A673 (cell line): Measurements from ENCODE around the gene SLC22A2. TPM values are rescaled to one million over a fixed set of nuclear protein-coding genes. Genes with fewer than 3 reads are reported as not detected.

Source experiments
- BruUV-seq: library from RNA; stranded (reverse); fragments of 400-500 nt; replicated peaks from 2 replicates; lab custom pipeline; 2021; lab: Mats Ljungman, UMichigan
- CTCF ChIA-PET: fragments of 300-600 bp; sonication (Branson Sonifier 250); formaldehyde crosslinking; loops from one replicate; lab custom pipeline; 2022; ENCODE audit warnings: antibody characterized with exemption; lab: Charles Lee
- POLR2A ChIA-PET: fragments of 300-600 bp; sonication (Branson Sonifier 250); formaldehyde crosslinking; loops from one replicate; lab custom pipeline; 2022; ENCODE audit warnings: antibody characterized with exemption; ENCODE audit not compliant: low non-redundant PET; lab: Charles Lee
- DNase-seq: peaks from one replicate; pipeline ENCODE4 v3.0.0-alpha.2; 2015; ENCODE audit warnings: low spot score
- H3K27ac ChIP-seq: fragments of 200-600 bp; sonication (generic); 2 replicates; pipeline ENCODE4 v1.5.1; 2016; ENCODE audit warnings: mixed run types, low read depth, mild to moderate bottlenecking, mixed read lengths, antibody characterized with exemption, low read length; ENCODE audit not compliant: poor library complexity, severe bottlenecking
- H3K27me3 ChIP-seq: fragments of 200-600 bp; sonication (generic); replicated peaks from 2 replicates; pipeline ENCODE4 v1.6.1; 2017; ENCODE audit warnings: mixed run types, low read depth, mild to moderate bottlenecking, mixed read lengths, antibody characterized with exemption, low read length; ENCODE audit not compliant: insufficient read depth, poor library complexity
- H3K36me3 ChIP-seq: fragments of 200-600 bp; sonication (generic); 2 replicates; pipeline ENCODE4 v1.6.1; 2016; ENCODE audit warnings: mixed run types, mild to moderate bottlenecking, mixed read lengths, antibody characterized with exemption, low read length; ENCODE audit not compliant: insufficient read depth, poor library complexity, severe bottlenecking
- H3K4me1 ChIP-seq: fragments of 200-600 bp; sonication (generic); 2 replicates; pipeline ENCODE4 v1.6.1; 2017; ENCODE audit warnings: mixed run types, mild to moderate bottlenecking, mixed read lengths, antibody characterized with exemption, low read length; ENCODE audit not compliant: insufficient read depth, poor library complexity, severe bottlenecking
- H3K4me3 ChIP-seq: fragments of 200-600 bp; sonication (generic); 2 replicates; pipeline ENCODE4 v1.5.1; 2016; ENCODE audit warnings: low read depth, mixed run types, mild to moderate bottlenecking, mixed read lengths, low read length; ENCODE audit not compliant: poor library complexity, severe bottlenecking
- H3K9me3 ChIP-seq: fragments of 200-600 bp; sonication (generic); 2 replicates; pipeline ENCODE4 v1.6.1; 2016; ENCODE audit warnings: mixed run types, low read depth, mild to moderate bottlenecking, mixed read lengths, antibody characterized with exemption, low read length; ENCODE audit not compliant: poor library complexity, severe bottlenecking
- CTCF ChIP-seq: fragments of 300-800, 200-600 bp; sonication (generic); conservative IDR thresholded peaks from 2 replicates; pipeline ENCODE4 v1.5.1; 2017; ENCODE audit warnings: low read depth, mild to moderate bottlenecking, antibody characterized with exemption, low read length, moderate library complexity, mixed read lengths
- EZH2 ChIP-seq: fragments of 200-600 bp; sonication (generic); IDR thresholded peaks from 2 replicates; pipeline ENCODE4 v1.6.1; 2017; ENCODE audit warnings: borderline replicate concordance, low read depth, mild to moderate bottlenecking, mixed read lengths, antibody characterized with exemption, low read length; ENCODE audit not compliant: poor library complexity, severe bottlenecking
- intact Hi-C: fragments of 100-400 bp; cut with micrococcal nuclease; formaldehyde crosslinking; loops from one replicate; pipeline ENCODE4 v1.10.0; 2022; ENCODE audit not compliant: unreplicated experiment
- total RNA-seq: library from RNA; stranded (reverse); gene quantifications from 2 replicates; pipeline ENCODE4 v1.2.3, GENCODE V29; 2021

SLC22A2 gene
- total RNA-seq, 1 experiment from 2014 or later = not detected

GRCh38 chr6:160204710-160205109 lies 53.9 kb downstream of the SLC22A2 start:
- ChIA-PET POLR2A (no interaction called here), CTCF (no interaction called here)
- Histone ChIP-seq H3K4me1 (no peaks in the 10 kb centered on the region), H3K27me3 (no peaks in the 10 kb centered on the region), H3K9me3 (no peaks in the 10 kb centered on the region), H3K27ac (no peak overlapping the region), H3K4me3 (no peak overlapping the region), H3K36me3 (no peaks in the 10 kb centered on the region)
- TF ChIP-seq EZH2 = no peak
- TF ChIP-seq CTCF = no peak
- DNase-seq = no peak
- intact Hi-C loops = no loop called here
- no TSS peak for BruUV-seq

- no peaks in the 10 kb centered on the region for H3K9me3 ChIP-seq
- no peak overlapping the region for H3K4me3 ChIP-seq
- no peaks in the 10 kb centered on the region for H3K27me3 ChIP-seq
- intact Hi-C loops = no loop called here
- BruUV-seq = no TSS peak
- ChIA-PET POLR2A (no interaction called here), CTCF (no interaction called here)
- H3K4me1 ChIP-seq = no peaks in the 10 kb centered on the region
- no peak overlapping the region for H3K27ac ChIP-seq
- no peaks in the 10 kb centered on the region for H3K36me3 ChIP-seq
- DNase-seq = no peak
- TF ChIP-seq EZH2 (no peak), CTCF (no peak)
Measured at GRCh38 chr6:160203953-160204352, 54.7 kb downstream of the SLC22A2 start.

- TF ChIP-seq CTCF = no peak
- TF ChIP-seq EZH2 = no peak
- POLR2A ChIA-PET = no interaction called here
- H3K27ac ChIP-seq = no peak overlapping the region
- BruUV-seq = no TSS peak
- no peaks in the 10 kb centered on the region for H3K4me1 ChIP-seq
- CTCF ChIA-PET = no interaction called here
- H3K4me3 ChIP-seq = no peak overlapping the region
- intact Hi-C loops = no loop called here
- H3K27me3 ChIP-seq = no peaks in the 10 kb centered on the region
- no peaks in the 10 kb centered on the region for H3K9me3 ChIP-seq
- H3K36me3 ChIP-seq = no peaks in the 10 kb centered on the region
- DNase-seq = no peak
Measured at GRCh38 chr6:160203522-160203921, 55.1 kb downstream of the SLC22A2 start.
